Measurements from ENCODE around the gene CDKN1B. TPM values are rescaled to one million over a fixed set of nuclear protein-coding genes. Genes with fewer than 3 reads are reported as not detected.

CDKN1B gene
- polyA plus RNA-seq, 6 donors from 2014 or later, result 4.7 to 26.8 (median 14.5) TPM

- ATAC-seq (ENCODE audit: low read depth in 2 of 2) (no peak), DNase-seq (no peak)
- Mint-ChIP-seq H3K4me1 (peaks cover 41 to 44% (median 43%) of the 10 kb centered on the region in 3 donors), H3K36me3 (peaks cover 24 to 31% of the 10 kb centered on the region in 2 donors), H3K4me3 (peak overlapping the region; percentile 92 to 99 (median 96)), H3K27me3 (no peaks in the 10 kb centered on the region), H3K9me3 (no peaks in the 10 kb centered on the region), H3K27ac (peak overlapping the region; percentile 96 to 99 (median 98))
Measured at GRCh38 chr12:12722435-12723148, 5.4 kb downstream of the CDKN1B start.

DNA sequence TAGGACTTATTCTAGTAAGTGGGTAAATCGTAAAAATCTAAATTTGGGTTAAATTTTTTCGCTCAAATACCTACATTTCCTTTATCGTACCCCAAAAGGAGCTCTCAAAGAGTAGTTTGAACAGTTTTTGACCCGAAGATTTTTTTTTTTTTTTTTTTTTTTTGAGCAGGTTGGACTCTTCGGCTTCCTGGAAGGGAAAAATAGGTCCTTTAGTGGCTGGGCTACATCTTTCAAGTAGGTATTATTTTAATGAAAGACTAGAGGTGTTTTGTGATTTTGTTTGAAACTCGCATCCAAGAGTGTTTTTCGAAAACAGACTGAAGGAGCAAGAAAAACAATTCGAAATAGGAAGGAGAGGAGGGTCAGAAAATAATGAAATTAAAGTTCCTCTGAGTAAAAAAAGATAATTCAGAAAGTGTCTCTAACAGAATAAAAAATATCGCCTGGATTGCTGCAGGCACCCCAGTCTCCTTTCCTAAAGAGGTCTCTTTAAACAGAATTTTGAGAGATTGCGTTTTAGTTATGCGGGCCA, 6.0 kb downstream of the CDKN1B start:
- peak overlapping the region; percentile 96 to 99 (median 98) for H3K27ac Mint-ChIP-seq
- H3K4me3 Mint-ChIP-seq, result peak overlapping the region; percentile 92 to 99 (median 96)
- H3K9me3 Mint-ChIP-seq, result no peaks in the 10 kb centered on the region
- peaks cover 42 to 48% (median 47%) of the 10 kb centered on the region in 3 donors for H3K4me1 Mint-ChIP-seq
- no peaks in the 10 kb centered on the region for H3K27me3 Mint-ChIP-seq
- no peak for ATAC-seq (ENCODE audit: low read depth in 2 of 2)
- peaks cover 23 to 25% of the 10 kb centered on the region in 2 donors for H3K36me3 Mint-ChIP-seq
- DNase-seq, result no peak

GRCh38 chr12:12723681-12724420, 6.7 kb downstream of the CDKN1B start:
- DNase-seq (peak; percentile 46), ATAC-seq (ENCODE audit: low read depth in 2 of 2) (no peak)
- Mint-ChIP-seq H3K27ac (peak overlapping the region; percentile 96 to 99 (median 98)), H3K4me3 (peak overlapping the region; percentile 92 to 99 (median 96)), H3K9me3 (no peaks in the 10 kb centered on the region), H3K4me1 (peaks cover 42 to 49% (median 49%) of the 10 kb centered on the region in 3 donors), H3K36me3 (peaks cover 19% of the 10 kb centered on the region in 2 donors), H3K27me3 (no peaks in the 10 kb centered on the region)

- Mint-ChIP-seq H3K4me3 (peak overlapping the region; percentile 88 to 99 (median 96)), H3K4me1 (peaks cover 35 to 45% (median 44%) of the 10 kb centered on the region in 3 donors), H3K36me3 (peaks cover 12% of the 10 kb centered on the region in 2 donors), H3K9me3 (no peaks in the 10 kb centered on the region), H3K27me3 (no peaks in the 10 kb centered on the region), H3K27ac (peak overlapping the region; percentile 94 to 99 (median 96))
- DNase-seq (no peak), ATAC-seq (ENCODE audit: low read depth in 2 of 2) (no peak)
Measured at GRCh38 chr12:12724421-12725085, 7.4 kb downstream of the CDKN1B start.

DNA sequence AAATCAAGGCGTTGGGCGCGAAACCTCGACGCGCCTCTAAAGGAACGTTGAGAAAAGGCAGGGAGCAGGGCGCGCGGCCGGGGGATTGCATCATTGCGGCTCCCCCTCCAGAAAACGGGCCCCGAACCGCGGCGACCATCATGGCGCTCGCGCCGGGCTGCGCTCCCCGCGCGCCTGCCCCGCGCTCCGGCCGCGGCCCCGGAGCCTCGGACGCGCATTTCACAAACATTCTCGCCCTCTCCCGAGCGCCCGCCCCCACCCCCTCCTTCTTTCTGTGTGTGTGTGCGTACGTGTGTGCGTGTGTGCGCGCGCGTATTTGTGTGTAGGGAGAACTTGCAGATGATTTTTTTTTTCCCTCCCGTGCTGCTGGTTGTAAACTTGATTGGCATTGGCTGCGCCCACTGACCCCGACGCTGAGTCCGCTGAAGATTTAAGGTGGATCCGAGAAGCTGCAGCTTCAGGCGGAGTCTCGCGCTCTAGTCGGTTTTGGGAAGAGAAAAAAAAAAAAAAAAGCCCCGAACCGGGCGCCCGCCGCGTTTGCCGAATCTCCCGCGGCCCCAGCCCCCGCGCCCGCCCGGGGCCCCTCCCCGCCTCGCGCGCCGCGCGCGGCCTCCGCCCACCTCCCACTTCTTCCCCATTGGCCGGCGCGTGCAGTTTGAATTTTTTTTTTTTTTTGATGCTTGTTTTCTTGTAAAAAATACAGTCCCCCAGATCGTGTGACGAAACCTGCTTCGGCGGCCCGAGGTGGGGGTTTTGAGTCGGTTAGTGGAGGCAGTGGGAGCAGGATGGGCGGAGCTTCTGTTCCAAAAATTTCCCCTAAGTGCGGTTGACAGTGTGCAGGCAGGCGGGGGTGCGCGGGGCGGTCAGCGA, 8.2 kb downstream of the CDKN1B start:
- Mint-ChIP-seq H3K4me1 (peaks cover 33 to 44% (median 42%) of the 10 kb centered on the region in 3 donors), H3K27ac (peak overlapping the region; percentile 98 to 100 (median 99)), H3K4me3 (peak overlapping the region; percentile 96 to 99 (median 98)), H3K9me3 (no peaks in the 10 kb centered on the region), H3K27me3 (no peaks in the 10 kb centered on the region), H3K36me3 (peaks cover 8 to 11% of the 10 kb centered on the region in 2 donors)
- DNase-seq (peak; percentile 95), ATAC-seq (ENCODE audit: low read depth in 2 of 2) (peak; percentile 66 to 68)

DNA sequence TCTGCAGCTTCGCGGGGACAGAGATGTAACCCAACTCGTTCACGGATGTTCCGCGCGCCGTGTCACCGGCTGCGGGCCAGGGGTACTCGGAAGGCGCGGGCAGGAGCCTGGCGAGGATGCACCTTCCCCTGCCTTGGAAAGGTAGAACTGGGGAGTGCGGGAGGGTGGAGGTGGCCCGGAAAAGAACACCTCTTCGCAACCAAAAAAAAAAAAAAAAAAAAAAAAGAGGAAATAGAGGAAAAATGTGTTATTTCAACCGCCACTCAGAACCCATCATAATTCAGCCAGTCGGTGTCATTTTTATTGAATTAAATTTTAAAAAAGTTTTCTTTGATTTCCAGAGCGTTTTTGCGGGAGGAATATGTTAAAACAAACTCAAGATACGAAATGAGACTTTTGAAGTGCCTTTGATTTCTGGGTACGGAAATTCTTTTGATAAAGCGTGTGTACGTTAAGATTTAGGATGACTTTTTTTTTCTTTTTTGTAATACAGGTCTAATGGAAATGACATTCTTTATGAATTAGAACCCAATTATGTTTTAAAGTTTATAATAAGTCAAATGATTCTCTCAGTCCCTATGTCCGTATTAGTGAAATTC, 8.9 kb downstream of the CDKN1B start:
- H3K36me3 Mint-ChIP-seq, result peaks cover 1 to 4% of the 10 kb centered on the region in 2 donors
- peak overlapping the region; percentile 98 to 100 (median 99) for H3K27ac Mint-ChIP-seq
- no peaks in the 10 kb centered on the region for H3K9me3 Mint-ChIP-seq
- H3K4me3 Mint-ChIP-seq, result peak overlapping the region; percentile 96 to 99 (median 98)
- H3K27me3 Mint-ChIP-seq, result no peaks in the 10 kb centered on the region
- H3K4me1 Mint-ChIP-seq, result peaks cover 26 to 37% (median 35%) of the 10 kb centered on the region in 3 donors
- no peak for DNase-seq
- ATAC-seq (ENCODE audit: low read depth in 2 of 2), result no peak

- DNase-seq (no peak), ATAC-seq (ENCODE audit: low read depth in 2 of 2) (no peak)
- Mint-ChIP-seq H3K27ac (peak overlapping the region; percentile 98 to 100 (median 99)), H3K27me3 (no peaks in the 10 kb centered on the region), H3K9me3 (no peaks in the 10 kb centered on the region), H3K4me3 (peak overlapping the region; percentile 96 to 99 (median 98)), H3K36me3 (peaks cover 0 to 3% of the 10 kb centered on the region in 2 donors), H3K4me1 (peaks cover 25 to 35% (median 31%) of the 10 kb centered on the region in 3 donors)
Measured at GRCh38 chr12:12726555-12727093, 9.5 kb downstream of the CDKN1B start.

DNA sequence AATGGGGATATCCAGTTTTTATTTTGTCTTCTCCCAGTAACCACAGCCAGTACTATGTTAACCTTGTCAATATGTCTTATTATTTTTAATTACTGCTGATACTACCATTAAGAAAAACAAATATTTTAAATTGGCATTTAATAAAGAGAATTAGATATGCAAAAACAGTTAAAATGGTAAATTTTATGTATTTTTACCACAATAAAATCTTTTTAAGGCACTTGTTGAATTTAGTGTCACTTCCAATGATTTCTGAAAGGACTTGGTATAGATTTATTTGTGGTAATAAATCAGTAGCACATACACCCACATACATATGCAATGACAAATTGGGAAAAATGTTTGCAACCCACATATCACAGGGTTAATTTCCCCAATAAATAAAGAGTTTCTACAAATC, 14.0 kb downstream of the CDKN1B start:
- no peak overlapping the region for H3K4me3 Mint-ChIP-seq
- H3K27ac Mint-ChIP-seq, result peak overlapping the region in 1 of 6 donors; percentile 42
- peaks cover 22 to 37% (median 37%) of the 10 kb centered on the region in 3 donors for H3K4me1 Mint-ChIP-seq
- H3K27me3 Mint-ChIP-seq, result no peaks in the 10 kb centered on the region
- no peaks in the 10 kb centered on the region for H3K9me3 Mint-ChIP-seq
- ATAC-seq (ENCODE audit: low read depth in 2 of 2) (no peak), DNase-seq (no peak)
- peaks cover 0 to 3% of the 10 kb centered on the region in 2 donors for H3K36me3 Mint-ChIP-seq

- H3K4me1 Mint-ChIP-seq, result peaks cover 22 to 37% (median 36%) of the 10 kb centered on the region in 3 donors
- H3K27me3 Mint-ChIP-seq, result no peaks in the 10 kb centered on the region
- peak overlapping the region in 3 of 6 donors; percentile 56 to 87 (median 79) for H3K27ac Mint-ChIP-seq
- H3K9me3 Mint-ChIP-seq, result no peaks in the 10 kb centered on the region
- no peak overlapping the region for H3K4me3 Mint-ChIP-seq
- H3K36me3 Mint-ChIP-seq, result peaks cover 0 to 3% of the 10 kb centered on the region in 2 donors
- no peak for ATAC-seq (ENCODE audit: low read depth in 2 of 2)
- no peak for DNase-seq
Measured at GRCh38 chr12:12731785-12732184, 14.6 kb downstream of the CDKN1B start.

DNA sequence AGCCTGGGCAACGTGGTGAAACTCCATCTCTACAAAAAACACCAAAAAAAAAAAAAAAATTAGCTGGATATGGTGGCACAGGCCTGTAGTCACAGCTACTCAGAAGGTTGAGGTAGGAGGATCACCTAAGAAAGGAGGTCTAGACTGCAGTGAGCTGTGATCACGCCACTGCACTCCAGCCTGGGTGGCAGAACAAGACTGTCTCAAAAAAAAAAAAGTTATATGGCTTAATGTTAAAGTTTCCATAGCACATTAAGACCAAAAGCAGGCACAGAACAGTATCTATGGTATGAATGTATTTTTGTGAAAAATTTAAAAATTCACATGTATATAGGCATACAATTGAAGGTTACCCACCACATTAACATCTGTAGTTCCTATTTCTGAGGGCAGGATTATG, 15.9 kb downstream of the CDKN1B start:
- peaks cover 0 to 3% of the 10 kb centered on the region in 2 donors for H3K36me3 Mint-ChIP-seq
- ATAC-seq (ENCODE audit: low read depth in 2 of 2) (no peak), DNase-seq (no peak)
- no peaks in the 10 kb centered on the region for H3K9me3 Mint-ChIP-seq
- H3K4me1 Mint-ChIP-seq, result peaks cover 18 to 39% (median 37%) of the 10 kb centered on the region in 3 donors
- peak overlapping the region in 1 of 8 donors; percentile 29 for H3K4me3 Mint-ChIP-seq
- peak overlapping the region in 3 of 6 donors; percentile 28 to 69 (median 67) for H3K27ac Mint-ChIP-seq
- no peaks in the 10 kb centered on the region for H3K27me3 Mint-ChIP-seq

DNA sequence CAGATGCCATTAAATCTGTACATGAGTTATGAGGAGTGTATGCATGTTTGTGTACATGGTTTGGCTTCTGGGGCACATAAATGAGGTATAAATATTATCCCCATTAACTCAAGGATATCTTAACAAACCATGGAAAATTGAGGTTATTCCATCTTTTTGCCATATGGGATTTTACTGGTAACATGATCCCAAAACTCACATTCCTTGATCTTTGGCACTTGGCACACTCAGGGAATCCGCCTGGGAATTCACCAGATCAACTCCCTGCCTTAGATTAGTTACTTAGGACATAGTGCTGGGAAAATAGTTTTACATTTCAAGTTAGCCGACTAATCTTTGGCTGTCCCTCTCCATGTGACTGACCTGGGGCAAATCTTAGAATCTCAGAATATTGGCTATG, 16.9 kb downstream of the CDKN1B start:
- no peak for ATAC-seq (ENCODE audit: low read depth in 2 of 2)
- Mint-ChIP-seq H3K27me3 (no peaks in the 10 kb centered on the region), H3K4me1 (peaks cover 14 to 29% (median 27%) of the 10 kb centered on the region in 3 donors), H3K9me3 (no peaks in the 10 kb centered on the region), H3K36me3 (no peaks in the 10 kb centered on the region), H3K4me3 (no peak overlapping the region), H3K27ac (peak overlapping the region in 4 of 6 donors; percentile 53 to 83 (median 64))
- DNase-seq, result no peak
